Measurements from ENCODE around the gene KCNK1.
"Not testable (repeated sequence)": the region's sequence is repeated elsewhere in the genome, so short reads cannot be mapped to it uniquely, and the experiment has no call there.

Gene KCNK1

GRCh38 chr1:233675446-233675845 lies 61.5 kb downstream of the KCNK1 start:
- Mint-ChIP-seq H3K4me1 (ENCODE audit: low read depth) (no peaks in the 10 kb centered on the region), H3K9me3 (no peaks in the 10 kb centered on the region), H3K27ac (no peak overlapping the region), H3K4me3 (no peak overlapping the region), H3K27me3 (ENCODE audit: low read depth) (peaks cover 4% of the 10 kb centered on the region), H3K36me3 (ENCODE audit: low read depth) (no peaks in the 10 kb centered on the region)

GRCh38 chr1:233675893-233676292 lies 62.0 kb downstream of the KCNK1 start:
- no peak overlapping the region for H3K4me3 Mint-ChIP-seq
- H3K9me3 Mint-ChIP-seq: no peaks in the 10 kb centered on the region
- H3K27ac Mint-ChIP-seq: no peak overlapping the region
- H3K4me1 Mint-ChIP-seq (ENCODE audit: low read depth): no peaks in the 10 kb centered on the region
- peaks cover 4% of the 10 kb centered on the region for H3K27me3 Mint-ChIP-seq (ENCODE audit: low read depth)
- H3K36me3 Mint-ChIP-seq (ENCODE audit: low read depth): no peaks in the 10 kb centered on the region

- Mint-ChIP-seq H3K27ac (no peak overlapping the region), H3K4me3 (no peak overlapping the region), H3K4me1 (ENCODE audit: low read depth) (no peaks in the 10 kb centered on the region), H3K36me3 (ENCODE audit: low read depth) (no peaks in the 10 kb centered on the region), H3K9me3 (no peaks in the 10 kb centered on the region), H3K27me3 (ENCODE audit: low read depth) (peaks cover 4% of the 10 kb centered on the region)
Observed at GRCh38 chr1:233677690-233678354, 63.9 kb downstream of the KCNK1 start.

- Mint-ChIP-seq H3K36me3 (ENCODE audit: low read depth) (no peaks in the 10 kb centered on the region), H3K4me3 (no peak overlapping the region), H3K9me3 (no peaks in the 10 kb centered on the region), H3K4me1 (ENCODE audit: low read depth) (no peaks in the 10 kb centered on the region), H3K27me3 (ENCODE audit: low read depth) (peaks cover 4% of the 10 kb centered on the region), H3K27ac (no peak overlapping the region)
Observed at GRCh38 chr1:233679030-233679429, 65.1 kb downstream of the KCNK1 start.

- Mint-ChIP-seq H3K27me3 (ENCODE audit: low read depth) (peaks cover under 1% of the 10 kb centered on the region), H3K9me3 (no peaks in the 10 kb centered on the region), H3K4me1 (ENCODE audit: low read depth) (no peaks in the 10 kb centered on the region), H3K27ac (no peak overlapping the region), H3K4me3 (no peak overlapping the region), H3K36me3 (ENCODE audit: low read depth) (no peaks in the 10 kb centered on the region)
Observed at GRCh38 chr1:233679591-233680373, 65.9 kb downstream of the KCNK1 start.

- Mint-ChIP-seq H3K4me1 (ENCODE audit: low read depth) (no peaks in the 10 kb centered on the region), H3K36me3 (ENCODE audit: low read depth) (no peaks in the 10 kb centered on the region), H3K4me3 (no peak overlapping the region), H3K27ac (no peak overlapping the region), H3K27me3 (ENCODE audit: low read depth) (no peaks in the 10 kb centered on the region), H3K9me3 (no peaks in the 10 kb centered on the region)
Observed at GRCh38 chr1:233681285-233681684, 67.4 kb downstream of the KCNK1 start.

GRCh38 chr1:233686653-233687052 lies 72.7 kb downstream of the KCNK1 start:
- not testable (repeated sequence) for H3K36me3 Mint-ChIP-seq (ENCODE audit: low read depth); H3K27me3 Mint-ChIP-seq (ENCODE audit: low read depth); H3K4me3 Mint-ChIP-seq; H3K4me1 Mint-ChIP-seq (ENCODE audit: low read depth); H3K9me3 Mint-ChIP-seq; H3K27ac Mint-ChIP-seq

GRCh38 chr1:233689017-233689747 lies 75.3 kb downstream of the KCNK1 start:
- H3K9me3 Mint-ChIP-seq: no peaks in the 10 kb centered on the region
- H3K4me3 Mint-ChIP-seq: no peak overlapping the region
- no peaks in the 10 kb centered on the region for H3K4me1 Mint-ChIP-seq (ENCODE audit: low read depth)
- H3K27ac Mint-ChIP-seq: no peak overlapping the region
- H3K27me3 Mint-ChIP-seq (ENCODE audit: low read depth): no peaks in the 10 kb centered on the region
- H3K36me3 Mint-ChIP-seq (ENCODE audit: low read depth): no peaks in the 10 kb centered on the region

- Mint-ChIP-seq H3K4me3 (no peak overlapping the region), H3K4me1 (ENCODE audit: low read depth) (no peaks in the 10 kb centered on the region), H3K27ac (no peak overlapping the region), H3K27me3 (ENCODE audit: low read depth) (no peaks in the 10 kb centered on the region), H3K9me3 (no peaks in the 10 kb centered on the region), H3K36me3 (ENCODE audit: low read depth) (no peaks in the 10 kb centered on the region)
Observed at GRCh38 chr1:233689748-233690254, 75.9 kb downstream of the KCNK1 start.

- Mint-ChIP-seq H3K27ac (no peak overlapping the region), H3K36me3 (ENCODE audit: low read depth) (no peaks in the 10 kb centered on the region), H3K27me3 (ENCODE audit: low read depth) (no peaks in the 10 kb centered on the region), H3K9me3 (no peaks in the 10 kb centered on the region), H3K4me1 (ENCODE audit: low read depth) (no peaks in the 10 kb centered on the region), H3K4me3 (no peak overlapping the region)
Observed at GRCh38 chr1:233695901-233696300, 82.0 kb downstream of the KCNK1 start.

- Mint-ChIP-seq H3K9me3 (no peaks in the 10 kb centered on the region), H3K36me3 (ENCODE audit: low read depth) (no peaks in the 10 kb centered on the region), H3K4me3 (no peak overlapping the region), H3K4me1 (ENCODE audit: low read depth) (no peaks in the 10 kb centered on the region), H3K27ac (no peak overlapping the region), H3K27me3 (ENCODE audit: low read depth) (no peaks in the 10 kb centered on the region)
Observed at GRCh38 chr1:233700338-233700737, 86.4 kb downstream of the KCNK1 start.

- no peaks in the 10 kb centered on the region for H3K27me3 Mint-ChIP-seq (ENCODE audit: low read depth)
- H3K27ac Mint-ChIP-seq: no peak overlapping the region
- H3K36me3 Mint-ChIP-seq (ENCODE audit: low read depth): no peaks in the 10 kb centered on the region
- H3K4me1 Mint-ChIP-seq (ENCODE audit: low read depth): no peaks in the 10 kb centered on the region
- peaks cover 4% of the 10 kb centered on the region for H3K9me3 Mint-ChIP-seq
- no peak overlapping the region for H3K4me3 Mint-ChIP-seq
Observed at GRCh38 chr1:233704170-233704897, 90.4 kb downstream of the KCNK1 start.

GRCh38 chr1:233704898-233705723 lies 91.2 kb downstream of the KCNK1 start:
- H3K4me3 Mint-ChIP-seq: no peak overlapping the region
- no peak overlapping the region for H3K27ac Mint-ChIP-seq
- no peaks in the 10 kb centered on the region for H3K4me1 Mint-ChIP-seq (ENCODE audit: low read depth)
- H3K36me3 Mint-ChIP-seq (ENCODE audit: low read depth): no peaks in the 10 kb centered on the region
- H3K27me3 Mint-ChIP-seq (ENCODE audit: low read depth): no peaks in the 10 kb centered on the region
- peaks cover 4% of the 10 kb centered on the region for H3K9me3 Mint-ChIP-seq

Data from T-helper 1 cell treated with Interleukin-12 subunit alpha and Interleukin-12 subunit beta and Interleukin-4 antibody, amounts not matched to agents 30 μg/mL and 1 μg/mL, for 36 hours (primary cell).